Fibroblast of skin of right quadriceps (primary cell): Measurements from ENCODE around the gene LRP1B.

Source experiments
- DNase-seq: peaks from one replicate; pipeline ENCODE4 v3.0.0-alpha.2; 2013

LRP1B gene

GRCh38 chr2:141557329-141558095, 573.3 kb downstream of the LRP1B start:
- DNase-seq = peak; percentile 77

GRCh38 chr2:141555876-141556470, 574.8 kb downstream of the LRP1B start:
- DNase-seq = no peak

- peak; percentile 39 for DNase-seq
Measured at GRCh38 chr2:141554810-141555209, 576.0 kb downstream of the LRP1B start.

- no peak for DNase-seq
Measured at GRCh38 chr2:141534666-141535362, 596.0 kb downstream of the LRP1B start.

GRCh38 chr2:141529659-141530058, 601.2 kb downstream of the LRP1B start:
- DNase-seq = no peak

GRCh38 chr2:141528990-141529389, 601.8 kb downstream of the LRP1B start:
- no peak for DNase-seq

- no peak for DNase-seq
Measured at GRCh38 chr2:141526760-141527159, 604.1 kb downstream of the LRP1B start.

GRCh38 chr2:141524777-141525176, 606.0 kb downstream of the LRP1B start:
- no peak for DNase-seq

- no peak for DNase-seq
Measured at GRCh38 chr2:141523199-141523598, 607.6 kb downstream of the LRP1B start.

GRCh38 chr2:141522702-141523101, 608.1 kb downstream of the LRP1B start:
- no peak for DNase-seq

- DNase-seq = no peak
Measured at GRCh38 chr2:141522048-141522447, 608.8 kb downstream of the LRP1B start.

GRCh38 chr2:141519906-141520305, 610.9 kb downstream of the LRP1B start:
- no peak for DNase-seq

GRCh38 chr2:141517852-141518421, 612.9 kb downstream of the LRP1B start:
- no peak for DNase-seq

GRCh38 chr2:141517180-141517851, 613.5 kb downstream of the LRP1B start:
- DNase-seq = no peak

GRCh38 chr2:141515931-141516330, 614.9 kb downstream of the LRP1B start:
- DNase-seq = no peak

- no peak for DNase-seq
Measured at GRCh38 chr2:141513853-141514252, 617.0 kb downstream of the LRP1B start.

- peak; percentile 15 for DNase-seq
Measured at GRCh38 chr2:141508806-141509595, 621.8 kb downstream of the LRP1B start.

GRCh38 chr2:141508086-141508752, 622.6 kb downstream of the LRP1B start:
- DNase-seq = peak; percentile 19

GRCh38 chr2:141506135-141506534, 624.7 kb downstream of the LRP1B start:
- DNase-seq = no peak

GRCh38 chr2:141501752-141502151, 629.1 kb downstream of the LRP1B start:
- DNase-seq = no peak

GRCh38 chr2:141499123-141499522, 631.7 kb downstream of the LRP1B start:
- no peak for DNase-seq

GRCh38 chr2:141498561-141498960, 632.3 kb downstream of the LRP1B start:
- DNase-seq = peak; percentile 56
